Colon (tissue), 2 donors: ENCODE results near the gene BHMT2.

Source experiments
- FAIRE-seq: peaks from 2 replicates; lab custom pipeline; 2012; peaks lifted over from hg19 to GRCh38; lab: Jason Lieb, UNC
- donor health status: control.
- donor health status: control.

BHMT2 gene

DNA sequence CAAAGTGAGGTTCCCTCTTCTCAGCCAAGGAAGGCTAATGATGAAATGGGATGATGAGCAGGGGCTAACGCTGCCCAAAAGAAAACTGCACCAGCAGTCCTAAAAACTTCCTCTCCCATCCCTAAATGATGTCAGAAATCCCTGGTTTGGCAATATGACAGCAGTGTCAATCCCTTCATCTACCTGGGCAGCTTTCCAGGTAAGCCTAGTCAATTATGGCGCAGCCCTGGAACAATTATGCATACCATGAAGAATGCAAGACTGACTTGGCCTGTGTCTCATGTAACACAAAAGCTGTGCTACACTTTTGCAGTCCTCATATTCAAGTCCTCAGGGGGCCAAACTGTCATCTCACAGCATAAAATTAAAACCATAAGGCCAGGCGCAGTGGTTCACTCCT is 7.1 kb upstream of the BHMT2 start:
- no peak for FAIRE-seq

GRCh38 chr5:79070350-79070667 is 742 bp downstream of the BHMT2 start:
- no peak for FAIRE-seq

DNA sequence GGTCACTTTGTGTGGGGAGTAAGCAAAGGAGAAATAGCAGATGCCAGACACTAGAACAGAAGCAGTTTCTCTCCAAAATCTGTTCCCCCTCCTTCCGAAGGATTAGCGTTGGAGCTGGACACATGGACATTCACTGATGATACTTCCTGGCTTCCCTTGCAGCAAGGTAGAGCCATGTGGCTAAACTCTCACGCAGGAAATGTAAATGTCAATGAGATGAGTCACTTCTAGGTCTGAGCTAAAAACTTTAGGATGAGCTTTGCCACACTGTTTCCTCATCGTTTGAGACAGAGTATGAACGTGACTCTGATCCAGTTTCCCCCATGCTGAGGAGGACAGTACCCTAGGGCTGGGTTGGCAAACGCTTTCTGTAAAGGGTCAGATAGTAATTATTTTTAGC is 5.1 kb downstream of the BHMT2 start:
- no peak for FAIRE-seq

- FAIRE-seq = no peak
These were observed 6.3 kb downstream of the BHMT2 start for GRCh38 chr5:79075646-79076426.

GRCh38 chr5:79076819-79077218 is 7.3 kb downstream of the BHMT2 start:
- no peak for FAIRE-seq

GRCh38 chr5:79077680-79078365 is 8.3 kb downstream of the BHMT2 start:
- no peak for FAIRE-seq

DNA sequence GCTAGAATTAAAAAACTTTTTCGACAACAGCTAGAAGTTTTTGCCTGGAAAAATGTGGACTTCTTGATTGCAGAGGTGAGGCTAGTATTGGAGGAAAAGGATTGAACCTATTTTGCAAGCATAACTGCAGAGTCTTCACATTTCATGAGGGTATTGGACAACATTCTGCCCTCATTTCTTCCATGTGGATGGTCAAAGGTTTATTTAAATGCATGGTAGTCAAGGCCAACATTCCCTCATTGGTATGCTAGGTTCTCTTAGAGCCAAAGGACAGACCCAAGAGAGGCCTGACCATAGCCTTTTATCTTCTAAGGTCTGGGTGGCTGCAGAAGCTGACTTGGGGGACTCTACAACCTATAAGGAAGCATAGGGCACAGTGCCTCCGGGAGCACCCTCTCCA is 11.2 kb downstream of the BHMT2 start:
- no peak for FAIRE-seq

DNA sequence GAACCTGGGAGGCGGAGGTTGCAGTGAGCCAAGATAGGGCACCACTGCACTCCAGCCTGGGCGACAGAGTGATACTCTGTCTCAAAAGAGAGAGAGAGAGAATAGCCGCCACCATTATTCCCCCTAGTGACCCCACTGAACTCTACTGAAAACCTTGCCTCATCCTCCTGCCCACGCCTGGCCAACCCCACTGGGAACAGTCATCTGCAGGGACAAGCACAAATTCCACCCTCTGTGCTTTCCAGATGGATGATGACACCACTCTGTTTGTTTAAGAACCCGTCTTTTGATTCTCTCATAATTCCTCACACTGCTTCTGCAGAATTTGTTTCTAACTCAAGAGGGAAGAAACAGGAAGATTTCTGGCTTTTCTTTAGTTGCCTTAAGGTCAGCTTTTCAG is 12.2 kb downstream of the BHMT2 start:
- FAIRE-seq = no peak

GRCh38 chr5:79086116-79086515 is 16.5 kb downstream of the BHMT2 start:
- no peak for FAIRE-seq

DNA sequence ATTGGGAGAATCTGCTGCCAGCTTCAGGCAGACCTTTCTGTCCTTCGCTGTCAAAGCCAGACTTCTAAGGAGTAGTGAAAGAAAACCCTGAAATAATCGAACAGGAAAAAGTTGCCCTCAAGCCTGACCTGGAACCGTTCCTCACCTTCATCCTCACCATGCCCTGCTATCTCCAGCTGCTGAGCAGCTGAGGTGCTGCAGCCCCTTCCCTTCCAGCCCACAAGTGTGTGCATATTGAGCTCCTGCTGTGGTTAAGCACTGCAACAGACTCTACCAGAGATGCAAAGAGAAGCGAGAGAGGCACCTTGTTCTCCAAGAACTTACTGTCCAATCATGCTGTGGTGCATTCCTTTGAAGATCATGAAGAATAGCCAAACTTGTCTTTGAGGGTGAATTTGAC is 18.9 kb downstream of the BHMT2 start:
- no peak for FAIRE-seq

GRCh38 chr5:79091064-79091463 is 21.5 kb downstream of the BHMT2 start:
- no peak for FAIRE-seq

- FAIRE-seq = no peak
These were observed 24.2 kb downstream of the BHMT2 start for GRCh38 chr5:79093762-79094161.

- no peak for FAIRE-seq
These were observed 36.3 kb downstream of the BHMT2 start for GRCh38 chr5:79105868-79106267.

DNA sequence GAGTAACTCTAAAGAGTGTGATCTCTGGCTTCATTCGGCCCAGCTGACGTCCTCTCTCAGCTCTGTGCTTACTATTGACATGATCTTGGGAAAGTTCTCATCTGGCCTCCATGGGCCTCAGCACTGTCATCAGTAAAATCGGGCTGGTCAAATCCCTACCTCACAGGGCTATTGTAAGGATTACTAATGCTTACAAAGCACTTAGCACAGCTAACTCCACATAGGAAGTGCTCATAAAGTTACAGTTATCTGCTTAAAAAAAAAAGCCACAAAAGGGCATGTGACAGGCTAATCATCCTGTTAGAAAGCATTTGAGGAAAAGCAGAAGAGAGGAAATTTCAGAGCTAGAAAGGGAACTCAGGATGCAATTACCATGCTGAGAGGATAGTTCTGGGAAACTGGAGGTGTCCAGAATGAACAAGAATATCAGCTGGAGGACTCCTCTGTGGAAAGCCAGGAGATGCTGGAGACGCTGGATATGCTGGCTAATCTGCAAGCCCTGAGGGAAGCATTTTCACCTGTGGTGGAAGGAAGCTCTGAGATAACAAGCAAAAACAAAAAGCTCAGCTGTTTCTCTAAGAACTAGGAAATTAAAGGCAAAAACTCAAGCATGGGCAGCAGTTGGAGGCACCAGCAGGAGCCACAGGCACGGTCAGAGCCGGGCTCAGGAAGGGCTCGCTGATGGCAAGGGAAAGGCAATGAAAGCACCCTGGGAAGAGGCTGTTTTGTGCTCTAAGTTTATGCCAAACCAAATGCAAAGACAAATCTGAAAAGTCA is 37.6 kb downstream of the BHMT2 start:
- FAIRE-seq = no peak

- no peak for FAIRE-seq
These were observed 38.5 kb downstream of the BHMT2 start for GRCh38 chr5:79108086-79108485.

DNA sequence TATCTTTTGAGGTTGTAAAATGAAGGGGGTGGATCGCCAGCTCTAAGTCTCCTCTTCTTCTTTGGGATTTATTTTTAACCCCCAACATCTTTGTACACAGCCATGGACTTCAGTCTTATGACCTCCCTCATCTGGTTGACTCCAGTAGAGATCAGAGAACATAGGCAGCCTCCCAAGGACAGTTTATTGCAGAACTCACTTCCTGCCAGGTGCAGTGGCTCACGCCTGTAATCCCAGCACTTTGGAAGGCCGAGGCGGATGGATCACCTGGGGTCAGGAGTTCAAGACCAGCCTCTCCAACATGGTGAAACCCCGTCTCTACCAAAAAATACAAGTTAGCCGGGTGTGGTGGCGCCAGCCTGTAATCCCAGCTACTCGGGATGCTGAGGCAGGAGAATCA is 39.2 kb downstream of the BHMT2 start:
- FAIRE-seq = no peak

DNA sequence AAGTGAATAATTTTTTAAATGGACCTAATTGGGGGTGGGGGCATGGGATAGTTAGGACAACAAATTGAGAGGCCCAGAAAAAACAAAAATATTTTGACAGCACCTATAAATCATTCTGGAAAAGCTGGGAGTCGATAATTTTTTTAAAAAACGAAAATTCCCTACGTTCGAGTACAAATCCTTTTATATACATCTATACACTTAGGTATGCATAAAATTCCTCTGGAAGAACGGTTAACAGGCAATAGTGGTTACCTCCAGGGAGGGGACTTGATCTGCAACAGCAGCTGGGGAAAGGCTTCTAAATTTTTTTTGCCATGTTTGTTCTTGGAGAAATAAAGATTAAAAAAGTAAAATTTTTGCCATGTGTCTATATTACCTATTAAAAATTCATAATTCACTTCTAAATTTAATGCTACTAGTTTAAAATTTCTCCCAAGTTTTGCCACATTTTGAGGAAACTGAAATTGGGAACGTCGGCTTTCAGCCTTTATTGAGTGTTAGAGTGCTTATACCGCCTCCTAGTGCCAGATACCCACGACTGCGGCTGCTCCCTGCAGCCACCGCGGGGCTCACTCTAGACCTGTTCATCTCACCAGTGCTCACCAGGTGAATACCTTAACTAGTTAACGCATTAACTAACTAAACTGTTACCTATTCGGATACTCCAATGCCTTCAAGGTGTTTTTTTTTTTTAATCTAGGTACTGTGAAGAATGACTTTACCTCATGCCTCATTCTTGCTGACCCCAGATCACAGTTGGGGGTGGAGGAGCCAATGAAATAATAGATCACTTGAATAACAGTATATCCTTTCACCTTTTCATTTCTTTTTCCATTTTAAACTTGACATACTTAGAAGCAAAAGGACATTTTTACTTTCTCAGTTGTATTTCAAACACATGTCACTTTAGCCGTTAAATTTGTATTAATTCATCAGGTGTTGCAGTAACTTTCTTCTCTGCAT is 40.2 kb downstream of the BHMT2 start:
- no peak for FAIRE-seq

DNA sequence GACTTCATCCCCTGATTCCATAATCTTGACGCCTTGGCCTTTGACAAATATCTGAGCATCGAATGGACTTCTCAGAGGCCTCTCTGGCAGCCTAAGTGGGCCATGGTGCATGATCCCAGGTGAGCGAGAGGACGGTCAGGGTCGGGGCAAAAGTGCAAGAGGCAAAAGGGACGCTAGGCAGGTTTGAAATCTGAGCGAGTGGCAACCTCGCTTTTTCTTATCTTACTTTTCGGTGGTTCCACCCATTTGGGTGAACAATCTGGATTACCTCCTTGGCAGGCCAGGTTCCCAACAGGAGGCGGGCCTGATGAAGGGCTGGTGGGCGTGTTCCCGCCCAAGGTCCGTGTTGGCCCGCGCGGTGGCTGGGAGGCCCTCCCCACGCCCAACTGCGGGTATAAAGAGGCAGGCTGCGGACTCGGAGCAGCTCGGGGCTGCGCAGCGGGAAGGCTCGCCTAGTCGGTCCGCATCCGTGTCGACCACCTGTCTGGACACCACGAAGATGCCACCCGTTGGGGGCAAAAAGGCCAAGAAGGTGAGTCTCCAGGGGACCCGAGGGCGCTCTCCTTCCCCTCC is 41.9 kb downstream of the BHMT2 start, which contains the start of gene BHMT:
BHMT (plus strand) TSS at position 423 of the 573 bp plus-strand sequence; CDS start at position 500, 77 bp downstream.
- no peak for FAIRE-seq

GRCh38 chr5:79111960-79112702 is 42.6 kb downstream of the BHMT2 start:
- FAIRE-seq = no peak

DNA sequence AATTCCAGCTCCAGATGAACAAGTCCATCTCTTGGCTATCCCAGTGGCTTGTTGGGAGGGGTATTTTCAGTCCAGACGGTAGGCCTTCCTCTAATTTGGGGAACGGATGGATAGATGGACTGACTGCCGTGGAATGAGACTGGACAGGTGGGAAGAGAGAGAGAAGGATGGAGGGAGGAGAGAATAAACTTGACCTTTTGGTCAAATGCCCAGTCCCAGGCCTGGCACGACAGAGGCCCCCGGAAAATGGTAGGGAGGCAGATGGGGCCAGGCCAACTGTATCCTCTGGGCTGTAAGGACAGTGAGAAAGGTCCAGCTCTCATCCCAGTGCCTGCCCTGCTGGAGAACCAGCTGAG is 43.1 kb downstream of the BHMT2 start:
- FAIRE-seq = no peak

GRCh38 chr5:79119486-79119885 is 49.9 kb downstream of the BHMT2 start:
- no peak for FAIRE-seq
